Non-pigmented ciliary epithelial cell (primary cell): Measurements from ENCODE around the gene ARL6IP5.

Experiments
- DNase-seq: peaks from one replicate; pipeline ENCODE4 v3.0.0-alpha.2; 2010; ENCODE audit warnings: low read depth

The ARL6IP5 gene

GRCh38 chr3:69084326-69085167, at the start of gene ARL6IP5:
ARL6IP5 (plus strand) TSS chr3:69084937; CDS start chr3:69085048, 111 bp downstream.
- peak; percentile 79 for DNase-seq

DNA sequence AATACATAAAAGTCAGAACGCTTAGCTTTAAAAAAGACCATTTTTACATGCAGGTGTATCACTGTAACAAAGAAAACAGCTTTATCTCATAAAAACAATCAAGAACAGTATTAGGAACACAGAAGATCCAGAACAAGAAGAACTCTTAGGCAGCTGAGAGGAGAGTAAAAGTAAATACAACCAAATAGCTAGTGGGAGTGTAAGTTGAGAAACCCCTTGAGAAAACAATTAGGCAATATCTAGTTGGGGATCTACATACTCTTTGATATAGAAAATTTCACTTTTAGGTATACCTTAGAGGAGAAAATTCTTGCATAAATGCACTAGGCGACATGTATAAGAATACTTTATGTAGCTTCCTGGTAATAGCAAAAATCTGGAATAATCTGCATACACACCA, 40.1 kb upstream of the ARL6IP5 start:
- no peak for DNase-seq

GRCh38 chr3:69048990-69049389, 35.7 kb upstream of the ARL6IP5 start:
- DNase-seq = no peak

DNA sequence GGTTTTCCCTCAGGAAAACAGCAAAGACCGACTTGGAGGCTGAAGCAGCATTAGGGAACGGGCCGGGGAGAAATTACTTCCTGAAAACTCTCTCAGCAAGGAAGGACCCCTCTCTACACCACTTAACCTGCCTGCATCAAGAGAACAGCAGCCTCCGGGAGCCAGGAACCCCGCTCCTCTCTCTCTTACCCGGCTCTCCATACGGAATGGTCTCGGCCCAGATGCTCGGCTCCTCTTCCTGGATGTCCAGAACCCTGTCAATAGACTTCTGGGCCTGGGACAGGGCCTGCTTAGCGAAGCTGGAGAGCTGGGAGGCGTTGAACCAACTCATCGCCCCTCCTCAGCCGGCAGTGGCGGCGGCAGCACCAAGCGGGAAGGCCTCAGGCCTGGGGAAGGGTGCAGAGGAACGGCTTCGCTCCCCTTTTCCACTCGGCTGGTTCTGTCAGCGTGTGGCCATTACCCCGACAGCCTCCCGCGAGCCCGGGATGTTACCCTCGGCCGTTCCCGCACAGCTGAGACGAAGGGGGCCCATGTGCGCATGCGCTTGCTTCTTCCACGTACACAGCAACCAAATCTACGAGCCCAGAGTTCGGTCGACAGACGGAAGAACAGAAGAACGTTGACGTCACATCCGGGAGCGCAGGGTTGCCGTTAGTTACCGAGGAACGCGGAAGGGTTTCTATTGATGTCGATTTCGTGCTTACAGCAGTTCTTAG, 32.8 kb upstream of the ARL6IP5 start, which contains the start of gene TMF1:
Gene TMF1 (minus strand): TSS at position 578 of the 716 bp plus-strand sequence. CDS start 247 bp downstream, at position 331.
- peak; percentile 97 for DNase-seq

- DNase-seq = no peak
Observed at GRCh38 chr3:69052472-69052898, 32.3 kb upstream of the ARL6IP5 start.

DNA sequence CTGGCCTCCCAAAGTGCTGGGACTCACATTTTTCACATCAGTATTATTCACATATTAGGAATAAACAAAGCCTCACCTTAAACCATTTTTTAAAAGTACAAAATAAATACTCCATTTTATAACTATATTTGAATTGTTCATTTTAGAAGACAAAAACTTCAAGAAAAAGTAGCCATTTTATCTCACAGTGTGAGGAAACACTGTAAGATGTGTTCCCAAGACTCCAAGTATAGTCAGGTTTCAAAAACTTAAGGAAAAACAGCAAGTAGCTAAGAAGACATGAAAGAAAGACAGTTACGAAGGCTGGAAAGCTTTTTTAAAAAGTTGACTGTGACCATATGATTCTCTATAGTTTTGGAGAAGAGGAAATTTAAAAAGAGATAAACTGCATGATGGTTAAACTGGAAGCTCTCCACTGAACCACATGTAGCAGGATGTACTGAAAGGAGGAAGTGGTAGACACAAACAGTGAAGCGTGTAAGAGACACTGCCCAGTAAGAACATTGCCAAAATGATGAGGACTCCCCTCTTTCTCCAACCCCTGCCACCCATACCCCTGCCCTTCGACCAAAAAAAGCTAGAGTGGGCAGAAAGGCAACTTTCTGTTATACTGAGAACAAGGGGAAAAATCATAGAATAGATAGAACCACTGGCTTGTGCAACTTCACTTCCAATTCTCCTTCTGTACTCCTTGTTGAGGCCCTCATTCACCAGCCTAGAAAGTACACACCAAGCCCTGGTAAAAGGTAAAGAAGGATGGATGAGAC, 26.4 kb upstream of the ARL6IP5 start:
- DNase-seq = no peak

DNA sequence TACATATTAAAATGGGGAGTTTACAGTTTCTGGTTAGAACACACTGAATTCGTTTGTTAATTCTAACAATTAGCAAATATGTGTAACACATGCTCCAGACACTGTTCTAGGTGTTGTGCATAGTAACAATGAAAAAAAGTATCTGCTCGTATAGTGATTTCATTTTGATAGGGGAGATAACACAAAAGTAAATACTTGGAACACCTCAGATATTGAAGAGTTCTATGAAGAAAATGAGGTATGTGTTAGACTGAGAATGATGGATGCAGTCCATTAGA, 25.9 kb upstream of the ARL6IP5 start:
- DNase-seq = no peak

- DNase-seq = no peak
Observed at GRCh38 chr3:69059688-69060087, 25.0 kb upstream of the ARL6IP5 start.

- DNase-seq = no peak
Observed at GRCh38 chr3:69063636-69064035, 21.1 kb upstream of the ARL6IP5 start.

GRCh38 chr3:69065318-69065964, 19.3 kb upstream of the ARL6IP5 start:
- DNase-seq = no peak

DNA sequence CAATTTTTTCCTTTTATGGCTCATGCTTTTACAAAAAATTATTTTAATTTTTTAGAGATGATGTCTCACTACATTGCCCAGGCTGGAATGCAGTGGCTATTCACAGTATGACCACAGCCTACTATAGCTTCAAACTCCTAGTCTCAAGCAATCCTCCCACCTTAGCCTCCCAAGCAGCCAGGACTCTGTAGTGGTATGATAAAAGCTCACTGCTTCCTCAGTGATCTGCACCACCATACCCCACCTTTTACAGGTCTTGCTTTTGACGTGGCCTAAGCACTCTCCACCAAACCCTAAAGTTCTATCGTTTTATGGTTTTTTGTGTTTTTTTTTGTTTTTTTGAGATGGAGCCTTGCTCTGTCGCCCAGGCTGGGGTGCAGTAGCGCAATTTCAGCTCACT, 18.6 kb upstream of the ARL6IP5 start:
- no peak for DNase-seq

DNA sequence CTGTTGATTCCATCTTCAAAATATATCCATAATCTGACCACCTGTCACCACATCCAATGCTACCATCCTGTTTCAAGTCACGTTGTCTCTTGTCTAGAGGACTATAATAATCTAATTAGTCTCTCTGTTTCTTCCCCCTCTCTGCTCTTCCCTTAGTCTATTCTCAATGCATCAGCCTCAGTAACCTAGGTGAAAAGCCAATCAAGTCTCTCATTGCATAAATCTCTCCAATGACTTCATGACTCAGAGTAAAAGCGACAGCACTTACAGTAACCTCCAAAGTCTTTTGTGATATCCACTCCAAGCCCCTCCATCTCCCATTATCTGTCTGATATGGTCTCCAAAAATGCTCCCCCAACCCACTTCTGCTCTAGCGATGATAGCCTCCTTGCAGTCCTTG, 11.8 kb upstream of the ARL6IP5 start:
- no peak for DNase-seq

DNA sequence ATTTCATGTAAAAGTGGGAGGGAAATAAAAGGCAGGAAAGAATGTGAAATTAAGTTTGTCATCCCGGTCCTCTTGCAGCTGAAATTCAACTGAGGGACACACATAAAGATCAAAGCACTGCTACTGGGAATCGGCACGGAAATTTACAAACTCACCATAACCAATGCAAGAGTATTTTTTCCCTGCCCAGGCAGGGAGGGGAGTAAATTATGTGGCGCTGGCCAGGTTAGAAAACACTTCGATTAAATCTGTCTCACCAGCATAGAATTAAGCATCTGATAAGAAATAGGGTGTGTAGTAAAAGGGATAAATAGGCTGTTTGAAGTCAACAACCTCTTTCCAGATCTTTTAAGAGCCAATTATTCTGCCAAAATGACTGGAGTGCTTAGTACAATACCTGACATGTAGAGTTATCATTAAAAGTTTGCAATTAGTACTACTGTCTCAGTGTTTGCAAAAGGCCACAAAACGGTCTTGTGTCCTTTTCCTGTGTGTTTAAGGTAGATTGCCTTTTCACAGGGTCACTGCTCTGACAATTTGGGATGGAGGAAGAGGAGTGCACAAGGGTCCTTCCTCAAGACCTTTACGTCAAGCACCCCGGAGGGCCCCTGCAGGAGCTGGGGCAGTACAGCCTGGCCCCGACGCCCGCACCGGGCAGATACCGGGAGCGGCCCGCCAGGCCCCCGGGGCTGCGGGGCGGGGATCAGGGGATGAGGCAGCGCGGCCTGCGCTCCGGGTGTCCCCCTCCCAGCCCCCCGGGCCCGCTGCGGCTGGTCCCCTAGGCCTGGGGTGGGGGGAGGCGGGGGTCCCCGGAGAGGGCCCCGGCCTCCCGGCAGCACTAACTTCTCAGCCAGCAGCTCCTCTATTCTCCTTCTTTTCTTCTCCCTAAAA, 5.2 kb upstream of the ARL6IP5 start:
- DNase-seq = no peak

GRCh38 chr3:69080233-69080920, 4.4 kb upstream of the ARL6IP5 start, which contains the start of gene UBA3:
UBA3 (minus strand) TSS chr3:69080365; CDS start chr3:69080353, 12 bp downstream.
- DNase-seq = peak; percentile 40

DNA sequence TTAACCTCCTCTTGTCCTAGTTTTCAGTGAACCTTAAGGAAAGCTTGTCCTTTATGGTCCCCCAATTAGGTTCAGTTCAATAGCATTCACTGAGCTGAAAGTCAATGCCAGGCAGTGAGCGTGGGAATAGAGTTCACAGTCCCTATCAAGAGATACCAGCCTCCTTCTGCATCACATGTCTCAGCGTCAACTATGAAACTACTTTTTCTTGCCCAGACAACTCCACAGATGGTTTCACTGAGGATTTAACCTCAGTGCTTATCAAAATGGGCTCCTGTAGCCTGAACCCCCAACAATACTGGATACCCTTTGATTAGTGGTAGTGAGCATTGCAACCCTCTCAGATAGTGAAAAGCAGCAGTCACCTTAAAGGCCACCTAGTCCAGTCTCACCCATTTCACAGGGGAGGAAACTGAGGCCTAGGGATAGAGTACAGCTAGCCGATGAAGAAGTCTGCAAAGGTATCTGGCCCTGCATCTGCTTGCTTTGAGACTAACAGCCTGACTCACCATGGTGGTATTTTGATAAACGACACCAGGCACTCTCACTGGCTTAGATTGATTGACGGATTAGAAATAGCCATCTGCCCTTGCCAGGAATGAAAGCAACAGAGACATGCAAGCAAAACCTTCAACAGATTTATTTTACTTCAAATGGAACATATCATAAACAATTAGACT, 3.0 kb upstream of the ARL6IP5 start:
- DNase-seq = no peak

GRCh38 chr3:69082361-69082760, 2.4 kb upstream of the ARL6IP5 start:
- no peak for DNase-seq

DNA sequence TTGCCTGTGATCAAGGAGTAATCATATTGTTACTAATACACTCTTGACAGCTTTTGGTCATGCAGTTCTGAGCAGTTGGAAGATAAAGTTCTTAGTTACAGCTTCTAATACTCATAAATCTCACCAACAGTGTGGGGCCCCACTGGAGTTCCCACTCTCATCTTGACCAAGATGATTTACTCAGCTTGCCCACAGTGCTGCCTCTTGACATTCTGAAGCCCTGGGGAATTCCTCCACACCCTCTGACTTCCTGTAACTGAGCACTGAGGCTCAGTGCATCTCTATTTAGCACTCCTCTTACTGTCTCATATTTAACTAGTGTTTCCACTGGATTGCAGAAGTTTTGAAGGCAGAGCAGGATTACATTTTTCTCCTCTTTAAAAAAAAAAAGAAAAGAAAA, 1.9 kb upstream of the ARL6IP5 start:
- peak; percentile 55 for DNase-seq

- no peak for DNase-seq
Observed at GRCh38 chr3:69085168-69085832, 563 bp downstream of the ARL6IP5 start.
